HG02759 (cell line): ENCODE results near the gene VENTX.

Experiments
- ATAC-seq: cut with Tn5 transposase; IDR thresholded peaks from one replicate; pipeline ENCODE4 v1.9.1; 2021; ENCODE audit warnings: mild to moderate bottlenecking, moderate library complexity; ENCODE audit not compliant: unreplicated experiment

VENTX gene

GRCh38 chr10:133235265-133235855, 2.3 kb upstream of the VENTX start:
- no peak for ATAC-seq

DNA sequence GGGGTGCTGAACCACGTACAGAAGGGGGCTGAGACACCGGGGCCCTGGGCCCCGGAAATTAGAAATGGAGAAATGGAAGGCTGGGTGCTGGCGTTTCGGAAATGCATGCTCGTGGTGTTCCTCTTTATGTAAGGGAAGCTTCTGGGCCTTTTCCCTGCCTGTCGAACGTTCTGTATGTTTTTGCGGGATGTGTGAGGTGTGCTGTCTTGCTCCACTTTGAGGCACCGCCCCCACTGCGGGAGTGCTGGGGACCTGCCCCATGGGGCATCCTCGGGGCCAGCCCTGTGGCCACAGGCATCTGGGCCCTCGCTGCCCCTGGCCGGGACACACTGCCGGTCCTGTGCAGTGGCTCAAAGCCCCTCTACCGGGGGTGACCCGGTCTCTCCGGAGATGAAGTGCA, 1.7 kb upstream of the VENTX start:
- ATAC-seq: no peak

- ATAC-seq: no peak
These were observed 1.0 kb upstream of the VENTX start for GRCh38 chr10:133236401-133237240.

- no peak for ATAC-seq
These were observed 441 bp upstream of the VENTX start for GRCh38 chr10:133237241-133237587.

DNA sequence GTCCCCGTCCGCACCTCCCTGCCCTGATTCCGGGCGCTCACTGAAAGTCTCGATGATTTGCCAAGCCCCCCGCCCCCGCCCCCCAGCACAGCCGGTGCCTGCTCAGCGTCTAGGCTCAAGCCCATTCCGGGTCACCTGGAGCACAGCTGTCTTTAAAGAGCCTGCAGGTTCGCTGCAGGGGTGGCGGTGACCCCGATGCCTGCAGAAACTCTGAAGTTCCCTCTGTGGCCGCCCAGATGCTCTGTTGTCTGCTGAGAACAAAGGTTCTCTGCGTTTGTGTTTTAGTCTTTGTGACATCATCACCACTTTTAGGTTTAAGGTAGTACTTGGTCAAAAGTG, 780 bp downstream of the VENTX start:
- ATAC-seq: no peak

DNA sequence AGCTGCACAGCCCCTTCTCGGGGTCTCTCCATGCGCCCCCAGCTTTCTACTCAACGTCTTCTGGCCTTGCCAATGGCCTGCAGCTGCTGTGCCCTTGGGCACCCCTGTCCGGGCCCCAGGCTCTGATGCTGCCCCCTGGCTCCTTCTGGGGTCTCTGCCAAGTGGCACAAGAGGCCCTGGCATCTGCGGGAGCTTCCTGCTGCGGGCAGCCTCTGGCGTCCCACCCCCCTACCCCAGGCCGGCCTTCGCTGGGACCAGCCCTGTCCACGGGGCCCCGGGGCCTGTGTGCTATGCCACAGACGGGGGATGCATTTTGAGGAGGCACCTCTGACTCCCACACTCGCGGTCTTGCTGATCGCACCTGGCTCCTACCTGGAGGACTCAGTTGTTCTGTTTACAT, 2.3 kb downstream of the VENTX start:
- ATAC-seq: no peak

DNA sequence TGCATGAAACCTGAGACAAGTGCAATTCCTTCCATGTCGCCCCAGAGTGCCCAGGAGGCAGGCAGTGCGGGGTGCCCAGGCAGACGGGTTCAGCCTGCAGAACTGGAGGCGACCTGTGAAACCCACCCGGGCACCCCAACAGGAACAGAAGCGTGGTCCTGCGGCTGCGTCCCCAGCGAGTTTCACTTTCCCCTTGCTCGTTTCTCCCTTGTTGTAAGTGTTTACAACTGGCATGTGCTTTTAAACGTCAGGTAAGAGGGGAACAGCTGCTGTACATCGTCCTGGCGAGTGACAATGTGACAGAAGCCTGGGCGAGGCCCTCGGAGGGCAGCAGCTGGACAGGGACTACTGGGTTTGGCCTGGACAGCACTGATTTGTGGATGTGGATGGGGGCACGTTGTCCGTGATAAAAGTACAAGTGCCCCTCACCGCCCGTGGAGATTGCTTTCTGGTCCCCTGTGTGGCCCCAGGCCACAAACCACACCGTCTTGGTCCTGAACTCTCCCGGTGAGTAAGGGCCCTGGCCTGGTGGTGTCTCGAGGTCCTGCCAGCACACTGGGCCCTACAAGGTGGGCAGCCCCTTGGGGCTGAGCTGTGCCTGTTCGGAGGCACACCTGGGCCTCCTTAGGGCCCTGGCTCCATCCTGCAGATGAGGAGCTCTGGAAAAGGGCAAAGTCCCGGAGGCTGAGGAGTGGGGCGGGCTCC, 4.0 kb downstream of the VENTX start:
- no peak for ATAC-seq

DNA sequence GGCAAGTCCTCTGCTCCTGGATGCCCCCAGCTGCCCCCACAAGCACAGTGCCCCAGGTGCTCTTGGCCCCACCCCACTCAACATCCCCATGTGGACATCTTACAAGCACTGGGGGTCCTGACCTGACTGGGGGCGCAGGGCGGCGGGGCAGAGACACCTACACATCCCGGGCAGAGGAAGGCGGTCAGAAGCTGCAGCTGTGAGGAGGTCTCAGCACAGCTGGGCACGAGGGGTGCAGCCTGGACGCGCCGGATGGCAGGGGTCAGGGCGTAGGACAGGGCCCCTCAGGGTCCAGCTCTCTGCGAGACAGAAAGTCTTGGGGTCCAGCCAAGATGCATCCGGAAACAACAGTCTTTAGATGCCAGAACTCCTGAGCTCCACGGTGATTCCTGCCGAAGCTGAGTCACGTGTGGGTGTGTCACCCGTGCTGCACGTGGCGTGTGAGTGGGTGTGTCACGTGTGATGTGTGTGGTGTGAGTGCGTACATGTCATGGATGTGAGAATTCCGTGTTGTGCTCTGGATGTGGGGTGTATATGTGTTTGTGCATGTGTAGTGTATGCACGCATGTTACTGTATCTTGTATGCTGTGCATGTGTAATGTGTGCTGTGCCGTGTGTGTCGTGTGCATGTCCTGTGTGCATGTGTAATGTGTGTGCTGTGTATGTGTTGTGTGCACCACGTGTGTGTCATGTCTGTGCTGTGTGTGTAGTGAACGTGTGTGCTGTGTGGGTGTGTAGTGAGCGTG, 5.1 kb downstream of the VENTX start:
- no peak for ATAC-seq

DNA sequence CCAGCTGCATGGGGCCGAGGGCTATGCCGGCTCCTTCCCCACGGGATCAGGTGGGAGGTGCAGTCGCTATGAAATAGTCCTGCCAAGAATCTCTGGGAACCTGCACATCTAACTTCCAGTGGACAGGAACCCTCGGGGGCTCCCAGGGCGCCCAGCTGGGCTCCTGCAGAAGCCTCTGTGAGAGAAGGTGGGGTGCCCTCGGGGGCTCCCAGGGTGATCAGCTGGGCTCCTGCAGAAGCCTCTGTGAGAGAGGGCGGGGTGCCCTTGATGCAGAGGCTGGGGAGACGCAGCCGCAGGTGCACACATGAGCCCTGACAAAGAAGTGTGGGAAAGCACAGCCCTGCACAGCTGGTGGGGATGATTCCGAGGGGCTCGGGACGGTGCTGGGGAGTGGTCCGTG, 5.9 kb downstream of the VENTX start:
- no peak for ATAC-seq

DNA sequence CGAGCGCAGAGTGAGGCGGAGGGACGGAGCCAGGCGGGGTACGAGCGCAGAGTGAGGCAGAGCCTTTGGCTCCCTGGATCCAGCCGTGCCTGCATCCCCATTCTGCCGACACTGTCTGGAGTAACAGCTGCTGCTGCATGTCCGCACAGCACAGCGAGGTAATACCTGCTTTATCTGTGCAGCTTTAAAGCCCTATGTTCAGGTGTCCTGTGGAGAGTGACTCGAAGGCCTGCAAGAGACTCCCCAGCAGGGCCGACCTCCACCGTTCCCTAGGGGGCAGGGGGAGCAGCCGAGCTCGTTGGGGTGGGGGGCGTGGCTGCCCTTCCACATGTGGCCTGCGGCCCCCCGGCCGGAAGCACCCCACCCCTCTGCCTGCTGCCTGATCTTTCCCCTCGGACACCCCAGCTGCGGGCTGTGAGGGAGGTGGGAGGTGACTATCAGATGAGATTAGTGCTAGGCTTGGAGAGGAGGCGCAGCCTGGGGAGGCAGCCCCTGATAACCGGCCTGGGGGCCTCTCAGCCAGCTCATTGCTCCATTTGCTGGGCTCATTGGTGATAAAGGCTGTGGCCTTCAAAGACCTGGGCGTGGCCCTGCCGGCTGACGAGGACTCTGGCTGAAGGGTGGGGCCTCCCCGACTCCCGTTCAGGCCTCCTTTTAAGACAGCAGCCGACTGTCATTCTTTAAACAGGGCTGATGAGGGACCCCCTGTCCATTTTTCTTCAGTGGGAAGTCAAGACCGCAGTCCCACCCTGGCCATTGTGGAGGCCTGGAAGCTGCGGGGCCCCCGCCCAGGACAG, 8.0 kb downstream of the VENTX start:
- no peak for ATAC-seq

DNA sequence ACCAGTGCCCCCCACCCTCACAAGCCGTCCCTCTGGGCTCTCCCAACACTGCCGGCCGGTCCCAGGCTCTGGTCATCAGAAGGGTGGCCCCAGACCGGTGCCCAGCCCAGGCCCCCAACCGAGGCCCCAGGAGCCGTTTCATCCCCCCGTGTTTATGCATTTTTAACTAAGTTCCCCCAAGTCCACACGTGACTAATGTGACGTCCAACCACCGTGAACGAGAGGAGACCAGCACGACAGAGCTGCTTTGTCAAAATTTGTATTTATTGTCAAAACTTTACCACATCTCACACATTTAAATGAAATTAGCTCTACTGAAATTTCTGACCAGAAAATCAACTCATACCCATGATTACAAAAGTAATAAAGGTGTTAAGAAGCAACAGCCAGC, 8.6 kb downstream of the VENTX start:
- ATAC-seq: no peak

DNA sequence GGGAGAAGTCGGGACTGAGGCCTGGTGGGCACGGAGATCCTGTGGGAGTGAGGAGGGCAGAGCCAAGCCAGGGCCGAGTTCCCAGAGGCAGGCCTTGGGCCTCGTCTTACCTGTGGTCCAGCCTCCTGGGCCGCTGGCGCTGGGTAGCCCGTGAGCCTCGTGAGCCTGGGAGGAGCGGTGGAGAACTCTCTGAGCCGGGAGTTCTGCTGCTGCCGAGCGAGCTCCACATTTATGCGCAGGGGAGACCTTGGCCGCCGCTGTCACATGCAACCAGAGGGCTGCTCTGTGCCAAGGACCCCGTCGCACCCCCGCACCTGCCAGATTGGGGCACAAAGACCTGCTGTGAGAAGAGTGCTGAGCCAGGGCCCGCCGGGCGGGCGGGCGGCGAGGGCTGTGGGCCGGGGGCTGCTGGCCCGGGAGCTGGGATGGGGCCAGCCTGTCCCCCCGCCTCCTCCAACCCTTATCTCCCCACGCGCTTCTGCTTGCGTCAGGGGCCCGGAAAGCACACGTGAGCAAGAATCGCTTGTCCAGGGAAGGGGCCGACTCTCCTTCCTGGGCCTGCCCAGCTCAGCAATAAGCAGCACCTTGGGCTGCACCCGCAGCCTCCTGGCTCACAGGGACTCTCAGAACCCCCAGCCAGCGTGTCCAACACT, 10.2 kb downstream of the VENTX start:
- no peak for ATAC-seq

DNA sequence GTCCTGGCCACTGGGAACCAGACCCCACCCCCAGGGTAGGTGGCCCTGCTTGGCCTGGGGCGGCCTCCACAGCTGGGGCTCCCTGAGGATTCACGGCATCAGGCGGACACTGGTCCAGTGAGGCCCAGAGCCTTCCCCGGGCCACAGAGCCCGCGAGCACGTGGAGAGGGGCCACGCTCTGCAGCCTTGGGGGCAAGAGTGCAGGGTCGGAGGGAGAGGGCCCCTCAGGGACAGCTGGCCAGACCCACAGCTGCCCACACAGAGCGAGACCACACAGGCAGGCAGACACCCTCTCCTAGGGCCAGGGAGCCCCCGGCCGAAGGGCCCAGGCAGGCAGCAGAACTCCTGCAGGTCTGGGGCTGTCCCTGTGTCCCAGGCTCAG, 10.7 kb downstream of the VENTX start:
- no peak for ATAC-seq

- ATAC-seq: no peak
These were observed 11.6 kb downstream of the VENTX start for GRCh38 chr10:133249094-133249780.

GRCh38 chr10:133249975-133250754, 12.5 kb downstream of the VENTX start:
- no peak for ATAC-seq

- no peak for ATAC-seq
These were observed 13.9 kb downstream of the VENTX start for GRCh38 chr10:133251388-133252222.

- ATAC-seq: no peak
These were observed 14.5 kb downstream of the VENTX start for GRCh38 chr10:133252223-133252552.

DNA sequence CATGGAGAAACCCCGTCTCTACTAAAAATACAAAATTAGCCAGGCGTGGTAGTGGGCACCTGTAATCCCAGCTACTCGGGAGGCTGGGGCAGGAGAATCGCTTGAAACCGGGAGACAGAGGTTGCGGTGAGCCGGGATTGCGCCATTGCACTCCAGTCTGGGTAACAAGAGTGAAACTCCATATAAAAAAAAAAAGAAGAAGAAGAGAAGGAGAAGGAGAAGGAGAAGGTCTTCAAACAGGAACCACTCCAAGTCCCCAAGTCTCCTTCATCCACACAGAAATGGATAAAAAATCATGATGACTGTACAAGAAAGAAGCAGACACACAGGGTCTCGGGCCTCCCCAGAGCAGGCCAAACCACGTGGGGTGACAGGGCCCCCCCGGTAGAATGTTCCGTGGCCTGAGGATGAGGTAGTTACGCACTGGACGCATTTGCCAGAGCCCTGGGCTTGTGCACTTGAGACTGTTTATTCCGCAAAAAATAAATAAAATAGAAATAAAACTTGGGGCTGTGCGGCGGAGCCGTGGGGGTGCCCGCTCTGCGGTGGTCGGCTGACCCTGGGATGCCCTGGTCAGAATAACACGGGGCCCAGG, 15.8 kb downstream of the VENTX start:
- no peak for ATAC-seq
